AG08395 (cell line): ENCODE measurements around the gene ATP8A1.

Source experiments
- DNase-seq: peaks from one replicate; pipeline ENCODE4 v3.0.0; 2012; ENCODE audit warnings: mixed read lengths, low spot score

Gene ATP8A1

GRCh38 chr4:42649870-42650269 is 7.0 kb downstream of the ATP8A1 start:
- DNase-seq: no peak

GRCh38 chr4:42646999-42647541 is 9.8 kb downstream of the ATP8A1 start:
- no peak for DNase-seq

GRCh38 chr4:42646013-42646784 is 10.7 kb downstream of the ATP8A1 start:
- no peak for DNase-seq

GRCh38 chr4:42644897-42645296 is 12.0 kb downstream of the ATP8A1 start:
- no peak for DNase-seq

GRCh38 chr4:42643685-42644084 is 13.2 kb downstream of the ATP8A1 start:
- no peak for DNase-seq

- DNase-seq: no peak
These were observed 13.9 kb downstream of the ATP8A1 start for GRCh38 chr4:42642845-42643615.

GRCh38 chr4:42642101-42642797 is 14.7 kb downstream of the ATP8A1 start:
- no peak for DNase-seq

GRCh38 chr4:42641656-42642055 is 15.2 kb downstream of the ATP8A1 start:
- no peak for DNase-seq

GRCh38 chr4:42641161-42641560 is 15.7 kb downstream of the ATP8A1 start:
- DNase-seq: no peak

- DNase-seq: no peak
These were observed 16.3 kb downstream of the ATP8A1 start for GRCh38 chr4:42640613-42641012.

- DNase-seq: no peak
These were observed 17.9 kb downstream of the ATP8A1 start for GRCh38 chr4:42638993-42639392.

- no peak for DNase-seq
These were observed 18.6 kb downstream of the ATP8A1 start for GRCh38 chr4:42638321-42638720.

- DNase-seq: no peak
These were observed 19.0 kb downstream of the ATP8A1 start for GRCh38 chr4:42637867-42638266.

- DNase-seq: no peak
These were observed 19.8 kb downstream of the ATP8A1 start for GRCh38 chr4:42637104-42637503.

- no peak for DNase-seq
These were observed 20.3 kb downstream of the ATP8A1 start for GRCh38 chr4:42636645-42636949.

GRCh38 chr4:42633605-42634388 is 23.1 kb downstream of the ATP8A1 start:
- DNase-seq: no peak

GRCh38 chr4:42632653-42633382 is 24.1 kb downstream of the ATP8A1 start:
- DNase-seq: no peak

GRCh38 chr4:42630908-42631307 is 26.0 kb downstream of the ATP8A1 start:
- DNase-seq: no peak

- no peak for DNase-seq
These were observed 28.2 kb downstream of the ATP8A1 start for GRCh38 chr4:42628740-42629139.

- no peak for DNase-seq
These were observed 28.8 kb downstream of the ATP8A1 start for GRCh38 chr4:42627885-42628646.
